Stimulated activated CD4-positive, alpha-beta T cell treated with anti-CD3 and anti-CD28 coated beads, Interleukin-4, amount 100 ng/mL, for 48 hours (primary cell): Measurements from ENCODE around the gene ASIC5.

Experiments
- DNase-seq, 2 donors: peaks; one replicate each; pipeline ENCODE4 v3.0.0-alpha.2; 2020; ENCODE audit warnings: low read depth in 2 of 2

ASIC5 gene

GRCh38 chr4:155879767-155880166 lies 13.7 kb upstream of the ASIC5 start:
- no peak for DNase-seq

GRCh38 chr4:155878611-155879010 lies 12.5 kb upstream of the ASIC5 start:
- no peak for DNase-seq

DNA sequence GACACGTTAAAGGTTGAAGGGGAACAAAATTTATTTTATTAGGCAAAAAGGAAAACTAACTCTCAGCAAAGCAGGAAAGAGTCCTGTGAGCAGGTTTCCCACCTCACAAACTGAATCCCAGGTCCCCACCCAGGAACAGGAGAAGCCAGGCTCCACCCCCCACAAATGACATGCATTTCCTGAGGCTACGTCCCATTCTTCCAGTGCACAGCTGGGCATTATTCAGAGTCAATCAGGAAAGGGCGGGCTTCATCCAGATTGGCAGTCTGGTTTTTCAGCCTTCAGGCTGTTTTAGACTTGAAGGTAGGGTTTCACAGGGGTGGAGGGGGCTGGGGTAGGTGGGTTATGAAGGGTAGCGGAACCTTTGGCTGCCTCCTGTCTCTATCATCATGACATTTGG lies 11.9 kb upstream of the ASIC5 start:
- DNase-seq: no peak

- DNase-seq: no peak
Measured at GRCh38 chr4:155875878-155876277, 9.8 kb upstream of the ASIC5 start.

DNA sequence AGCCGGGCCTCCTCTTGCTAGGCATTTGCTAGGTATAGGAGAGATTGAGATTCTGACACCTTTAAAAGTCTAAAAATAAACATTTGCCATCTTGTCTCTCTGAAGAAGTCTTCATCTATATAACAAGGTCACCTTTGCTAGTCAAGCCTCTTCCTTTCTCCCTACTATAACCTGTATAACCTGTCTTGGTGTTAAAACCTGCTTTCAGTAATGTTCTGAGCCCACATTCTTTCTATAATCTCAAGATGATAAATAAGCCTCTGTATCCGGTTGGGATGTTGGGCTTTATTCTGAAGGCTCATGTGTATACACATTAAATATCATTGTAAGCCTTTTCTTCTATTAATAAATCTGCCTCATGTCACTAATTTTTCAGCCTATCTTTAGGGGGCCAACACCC lies 10.2 kb downstream of the ASIC5 start:
- no peak for DNase-seq

DNA sequence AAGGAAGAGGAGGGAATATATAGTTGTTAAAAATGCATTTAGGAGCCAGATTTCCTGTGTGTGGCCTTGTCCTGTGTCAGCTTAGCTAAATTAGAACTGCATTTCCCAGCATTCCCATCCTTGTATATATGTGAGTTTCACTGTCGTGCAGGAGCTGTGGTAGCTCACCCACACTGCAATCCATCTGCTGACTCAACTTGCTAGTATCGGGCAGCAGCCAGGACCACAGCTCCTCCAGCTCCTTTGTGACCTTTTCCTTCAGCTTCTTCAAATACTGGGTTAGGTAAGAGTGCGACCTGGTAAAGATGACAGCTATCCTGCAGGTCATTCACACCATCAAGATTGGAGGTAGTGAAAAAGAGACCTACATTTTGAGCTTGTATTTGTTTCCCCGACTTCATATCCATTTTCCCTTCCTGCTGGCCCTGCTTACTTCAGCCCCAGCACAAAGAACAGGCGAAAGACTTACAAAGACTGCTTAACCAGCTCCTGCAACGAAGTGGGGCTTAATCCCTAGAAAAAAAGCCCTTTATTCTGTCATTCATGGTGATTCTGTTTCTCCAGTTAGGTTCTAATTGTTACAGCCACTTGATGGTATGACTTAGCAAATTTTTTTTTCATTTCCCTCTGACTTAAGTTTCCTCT lies 11.4 kb downstream of the ASIC5 start:
- DNase-seq: no peak

- DNase-seq: no peak
Measured at GRCh38 chr4:155853189-155853588, 12.9 kb downstream of the ASIC5 start.

GRCh38 chr4:155849042-155849441 lies 17.0 kb downstream of the ASIC5 start:
- no peak for DNase-seq

DNA sequence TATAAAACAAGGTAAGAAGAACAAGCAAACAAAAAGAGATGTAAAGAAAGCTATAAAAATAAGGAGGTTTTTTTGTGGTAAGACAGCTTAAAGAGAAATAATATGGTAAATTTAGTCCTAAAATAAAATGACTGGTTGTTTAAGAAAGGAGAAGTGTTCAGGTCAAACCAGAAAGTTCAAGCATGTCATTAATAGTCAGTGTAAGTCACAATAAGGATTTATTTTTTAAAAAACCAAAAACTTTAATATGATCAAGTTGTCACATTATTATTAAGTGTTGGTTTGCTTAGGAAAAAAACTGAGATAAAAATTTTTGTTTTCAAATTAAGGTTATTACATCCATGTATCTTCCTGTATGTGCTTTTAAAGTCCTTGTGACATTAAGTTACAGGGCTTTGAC lies 19.1 kb downstream of the ASIC5 start:
- DNase-seq: no peak

DNA sequence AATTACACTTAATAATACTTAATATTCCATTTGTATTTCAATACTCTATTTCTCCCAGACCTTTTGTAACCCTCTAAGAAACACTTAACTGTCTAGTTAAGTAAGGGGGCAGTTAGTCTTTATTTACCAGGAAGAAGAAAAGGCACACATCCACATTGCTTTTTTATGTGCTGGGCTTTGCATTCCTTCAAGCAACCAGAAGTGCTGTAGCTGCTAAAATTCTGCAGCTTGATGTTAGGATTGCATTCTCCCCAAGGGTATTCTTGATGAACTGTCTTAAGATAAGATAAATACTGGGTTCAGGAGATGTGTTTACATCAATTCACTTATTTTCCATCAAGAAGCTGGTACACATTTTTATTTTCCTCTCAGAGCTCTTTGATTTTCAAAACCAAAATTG lies 24.0 kb downstream of the ASIC5 start:
- DNase-seq: no peak

DNA sequence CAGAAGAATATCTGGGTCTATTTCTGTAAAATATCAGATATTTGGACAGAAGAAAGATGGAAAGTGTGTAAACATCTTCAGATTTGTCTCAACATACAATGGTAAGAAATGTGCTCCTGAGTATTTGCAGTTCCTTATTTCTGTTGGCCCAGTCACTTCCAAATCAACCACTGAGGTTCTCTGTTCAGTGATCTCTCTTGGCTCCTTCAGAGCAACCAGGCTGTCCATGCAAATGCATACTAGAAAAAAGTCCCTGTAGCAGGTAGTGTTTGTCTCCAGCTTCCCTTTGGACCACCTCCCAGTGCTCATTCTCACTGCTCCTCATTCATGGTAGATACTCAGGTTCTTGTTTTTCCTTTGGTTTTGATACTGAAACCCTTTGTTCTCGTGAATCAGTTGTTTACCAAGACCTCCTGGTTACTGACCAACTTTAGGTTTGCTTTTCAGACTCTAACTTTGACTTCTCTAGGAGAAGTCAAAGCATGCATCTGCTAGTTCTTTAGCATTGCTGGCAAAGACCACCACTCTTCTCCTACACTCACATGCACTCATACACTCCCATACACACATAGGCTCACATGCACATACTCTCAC lies 28.8 kb downstream of the ASIC5 start:
- no peak for DNase-seq

GRCh38 chr4:155832664-155833063 lies 33.4 kb downstream of the ASIC5 start:
- no peak for DNase-seq

GRCh38 chr4:155828628-155829027 lies 37.4 kb downstream of the ASIC5 start:
- no peak for DNase-seq

- DNase-seq: no peak
Measured at GRCh38 chr4:155822572-155822971, 43.5 kb downstream of the ASIC5 start.

- DNase-seq: no peak
Measured at GRCh38 chr4:155820887-155821518, 45.1 kb downstream of the ASIC5 start.

DNA sequence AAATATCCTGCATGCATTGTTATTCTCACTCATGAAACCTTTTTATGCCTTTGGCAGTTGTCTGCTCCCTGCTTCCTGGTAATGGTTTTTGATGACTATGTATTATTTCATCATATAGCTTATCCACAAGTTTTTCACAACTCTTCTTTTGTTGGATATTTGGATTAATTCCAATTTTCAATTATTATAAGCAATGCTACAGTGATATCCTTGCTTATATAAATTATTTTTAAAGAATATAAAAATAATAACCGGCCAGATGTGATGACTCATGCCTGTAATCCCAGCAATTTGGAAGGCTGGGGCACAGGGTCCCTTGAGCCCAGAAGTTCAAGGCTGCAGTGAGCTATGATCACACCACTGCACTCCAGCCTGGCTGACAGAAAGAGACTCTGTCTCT lies 47.0 kb downstream of the ASIC5 start:
- no peak for DNase-seq

DNA sequence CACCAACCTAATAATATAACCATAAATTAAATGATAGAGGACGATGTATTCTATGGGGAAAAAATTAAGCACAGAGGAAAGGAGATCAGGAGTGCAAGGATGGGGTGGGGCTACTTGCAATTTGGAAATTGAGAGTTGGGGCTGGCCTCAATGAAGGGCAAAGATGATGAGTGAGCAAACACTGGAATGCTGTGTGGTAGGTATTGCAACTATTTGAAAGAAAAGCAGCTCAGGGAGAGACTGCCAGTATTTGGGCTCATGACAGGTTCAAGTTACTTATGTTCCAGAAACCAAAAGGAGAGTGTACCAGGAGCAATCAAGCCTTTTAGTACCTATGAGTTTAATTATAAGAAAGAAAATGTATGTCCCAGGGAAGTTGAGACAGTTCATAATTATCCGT lies 47.4 kb downstream of the ASIC5 start:
- DNase-seq: no peak

DNA sequence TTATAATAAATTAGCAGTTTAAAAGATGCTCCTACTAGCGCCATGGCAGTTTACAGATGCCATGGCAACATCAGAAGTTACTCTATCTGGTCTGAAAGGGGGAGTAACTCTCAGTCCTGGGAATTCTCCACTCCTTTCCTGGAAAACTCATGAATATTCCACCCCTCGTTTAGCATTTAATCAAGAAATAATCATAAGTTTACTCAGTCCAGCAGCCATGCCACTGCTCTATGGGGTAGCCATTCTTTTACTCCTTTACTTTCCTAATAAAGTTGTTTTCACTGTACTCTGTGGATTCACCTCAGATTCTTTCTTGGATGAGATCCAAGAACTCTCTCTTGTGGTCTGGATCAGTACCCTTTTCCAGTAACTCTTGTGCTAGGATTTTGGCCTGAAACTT lies 55.0 kb downstream of the ASIC5 start:
- no peak for DNase-seq

- peak in 1 of 2 donors; percentile 15 for DNase-seq
Measured at GRCh38 chr4:155809835-155810234, 56.2 kb downstream of the ASIC5 start.

- no peak for DNase-seq
Measured at GRCh38 chr4:155807021-155807420, 59.1 kb downstream of the ASIC5 start.

GRCh38 chr4:155805016-155805415 lies 61.1 kb downstream of the ASIC5 start:
- no peak for DNase-seq

DNA sequence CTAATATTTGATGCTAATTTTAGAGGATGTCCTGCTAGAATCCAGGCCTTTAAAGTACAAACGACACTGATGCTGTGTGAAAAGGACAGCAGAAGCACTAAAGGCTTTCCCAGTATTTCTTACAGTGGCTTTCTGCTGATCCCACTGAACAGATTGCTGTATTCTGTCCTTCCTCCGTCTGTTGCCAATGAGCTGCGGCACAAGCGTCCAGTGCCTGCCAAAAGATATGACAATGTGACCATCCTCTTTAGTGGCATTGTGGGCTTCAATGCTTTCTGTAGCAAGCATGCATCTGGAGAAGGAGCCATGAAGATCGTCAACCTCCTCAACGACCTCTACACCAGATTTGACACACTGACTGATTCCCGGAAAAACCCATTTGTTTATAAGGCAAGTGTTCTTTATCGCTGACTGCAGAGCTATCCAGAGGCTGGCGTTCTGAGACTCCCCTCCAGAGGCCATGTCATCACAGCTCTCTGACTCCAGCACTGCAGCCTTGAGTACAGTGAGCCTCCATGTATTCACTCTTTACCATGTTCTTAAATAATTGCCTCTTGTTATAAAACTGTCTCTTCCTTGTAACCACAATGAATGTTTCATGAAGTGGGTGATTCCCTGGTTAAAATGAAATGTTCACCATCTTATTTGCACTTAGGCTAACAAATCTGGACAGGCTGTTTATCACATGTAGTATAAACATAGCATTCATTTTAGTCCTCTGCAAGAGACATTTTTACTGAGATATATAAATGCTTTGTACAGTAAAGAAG lies 63.7 kb downstream of the ASIC5 start:
- DNase-seq: no peak
